GM12878 (cell line): ENCODE measurements around the gene PLGLB1.
"Not testable (repeated sequence)": the region's sequence is repeated elsewhere in the genome, so short reads cannot be mapped to it uniquely, and the experiment has no call there.

Experiments used
- BRCA1 ChIP-seq: IDR thresholded peaks from 2 replicates; pipeline ENCODE4 v1.6.1; 2011; ENCODE audit warnings: low read depth, low read length, improper control_type of control experiment
- CHD2 ChIP-seq: IDR thresholded peaks from 2 replicates; pipeline ENCODE4 v1.6.1; 2011; ENCODE audit warnings: low read depth, low read length, improper control_type of control experiment, borderline replicate concordance
- CTCF ChIP-seq, 3 experiments: IDR thresholded peaks in 2 of 3; conservative IDR thresholded peaks in 1 of 3; 2 replicates each; pipeline ENCODE4 v1.5.1; 2011; ENCODE audit warnings: low read depth in 3 of 3, low read length in 3 of 3, mild to moderate bottlenecking in 3 of 3, control low read depth in 2 of 3, moderate library complexity in 2 of 3, inconsistent platforms in 1 of 3, mixed read lengths in 1 of 3; ENCODE audit not compliant: control insufficient read depth in 2 of 3, insufficient read depth in 1 of 3; ENCODE audit errors: extremely low read depth in 1 of 3
- MTA2 ChIP-seq: fragments of 450-650 bp; IDR thresholded peaks from 2 replicates; pipeline ENCODE4 v1.6.1; 2016; ENCODE audit warnings: low read depth, mild to moderate bottlenecking, moderate library complexity
- MXI1 ChIP-seq: fragments of 150-350 bp; IDR thresholded peaks from 2 replicates; pipeline ENCODE4 v1.6.1; 2011; ENCODE audit warnings: low read depth, mild to moderate bottlenecking, inconsistent platforms, low read length, improper control_type of control experiment
- NKRF ChIP-seq: fragments of 450-650 bp; conservative IDR thresholded peaks from 2 replicates; pipeline ENCODE4 v1.6.1; 2017; ENCODE audit warnings: mild to moderate bottlenecking, moderate library complexity
- PBX3 ChIP-seq: IDR thresholded peaks from 2 replicates; pipeline ENCODE4 v1.6.1; 2011; ENCODE audit warnings: mild to moderate bottlenecking, low read depth, low read length, moderate library complexity; ENCODE audit not compliant: insufficient replicate concordance
- POLR2A ChIP-seq: IDR thresholded peaks from 2 replicates; pipeline ENCODE4 v1.6.1; 2011; ENCODE audit warnings: low read depth, mild to moderate bottlenecking, low read length
- RAD51 ChIP-seq: fragments of 450-650 bp; IDR thresholded peaks from 2 replicates; pipeline ENCODE4 v1.6.1; 2016; ENCODE audit warnings: moderate library complexity, mild to moderate bottlenecking, inconsistent platforms
- RELA ChIP-seq: fragments of 450-650 bp; IDR thresholded peaks from 2 replicates; pipeline ENCODE4 v1.8.0; 2014; ENCODE audit warnings: borderline replicate concordance; ENCODE audit not compliant: partially characterized antibody
- RFX5 ChIP-seq: IDR thresholded peaks from 2 replicates; pipeline ENCODE4 v1.6.1; 2011; ENCODE audit warnings: low read depth, low read length, improper control_type of control experiment
- TAF1 ChIP-seq: IDR thresholded peaks from 2 replicates; pipeline ENCODE4 v1.6.1; 2011; ENCODE audit warnings: mild to moderate bottlenecking, low read depth, low read length, borderline replicate concordance

- not testable (repeated sequence) for TF ChIP-seq MXI1; NKRF; CTCF (IDR thresholded peaks at IDR 0.05 in 2 of 3, conservative IDR thresholded peaks at IDR 0.05 in 1 of 3; ENCODE audit: control insufficient read depth in 2 of 3, extremely low read depth in 1 of 3, insufficient read depth in 1 of 3, low read depth in 3 of 3, low read length in 3 of 3); BRCA1; RELA; RAD51; POLR2A; TAF1; PBX3; RFX5; CHD2; MTA2
These were observed 19.8 kb upstream of the PLGLB1 start for GRCh38 chr2:87041321-87041978.
